HG02642 (cell line): ENCODE results near the gene RRP36.

ENCODE experiments used
- ATAC-seq: cut with Tn5 transposase; IDR thresholded peaks from one replicate; pipeline ENCODE4 v1.9.1; 2021; ENCODE audit warnings: mild to moderate bottlenecking; ENCODE audit not compliant: unreplicated experiment, poor library complexity

RRP36 gene

DNA sequence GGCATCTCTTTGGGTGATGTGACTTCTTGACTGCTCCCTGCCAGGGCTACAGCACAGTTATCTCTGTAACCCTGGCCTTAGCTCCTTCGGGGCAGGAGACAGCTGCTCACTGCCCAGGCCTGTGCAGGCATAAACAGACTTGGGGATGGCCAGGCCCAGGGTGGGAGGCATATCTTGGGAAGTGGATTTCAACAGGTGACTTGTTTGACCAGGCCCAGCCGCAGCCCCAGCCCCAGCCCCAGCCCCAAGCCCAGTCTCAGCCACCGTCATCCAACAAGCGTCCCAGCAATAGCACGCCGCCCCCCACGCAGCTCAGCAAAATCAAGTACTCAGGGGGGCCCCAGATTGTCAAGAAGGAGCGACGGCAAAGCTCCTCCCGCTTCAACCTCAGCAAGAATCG, 15.2 kb upstream of the RRP36 start:
- ATAC-seq, result no peak

DNA sequence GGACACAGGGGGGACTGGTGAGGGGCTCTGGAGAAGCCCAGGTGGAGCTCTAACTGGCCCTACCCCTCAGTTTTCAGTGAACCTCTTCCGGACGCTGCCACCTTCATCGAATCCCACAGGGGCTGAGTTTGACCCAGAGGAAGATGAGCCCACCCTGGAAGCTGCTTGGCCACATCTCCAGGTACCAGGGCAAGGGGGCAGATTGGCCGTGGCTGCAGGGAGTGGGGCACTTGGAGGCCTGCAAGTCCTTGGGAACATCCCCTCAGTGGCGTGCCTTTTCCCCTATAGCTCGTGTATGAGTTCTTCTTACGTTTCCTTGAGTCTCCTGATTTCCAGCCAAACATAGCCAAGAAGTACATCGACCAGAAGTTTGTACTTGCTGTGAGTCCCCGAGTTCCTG, 14.3 kb upstream of the RRP36 start:
- no peak for ATAC-seq

DNA sequence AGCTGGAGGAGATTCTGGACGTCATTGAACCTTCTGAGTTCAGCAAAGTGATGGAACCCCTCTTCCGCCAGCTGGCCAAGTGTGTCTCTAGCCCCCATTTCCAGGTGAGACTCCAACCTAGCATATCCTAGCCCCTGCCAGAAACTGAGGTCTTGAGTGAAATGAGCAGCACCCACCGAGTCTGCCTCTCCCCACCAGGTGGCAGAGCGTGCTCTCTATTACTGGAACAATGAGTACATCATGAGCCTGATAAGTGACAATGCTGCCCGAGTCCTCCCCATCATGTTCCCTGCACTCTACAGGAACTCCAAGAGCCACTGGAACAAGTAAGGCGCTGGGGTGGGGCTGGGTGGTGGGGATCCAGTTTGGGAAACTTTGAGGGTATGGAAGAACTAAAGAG, 12.3 kb upstream of the RRP36 start:
- ATAC-seq, result no peak

DNA sequence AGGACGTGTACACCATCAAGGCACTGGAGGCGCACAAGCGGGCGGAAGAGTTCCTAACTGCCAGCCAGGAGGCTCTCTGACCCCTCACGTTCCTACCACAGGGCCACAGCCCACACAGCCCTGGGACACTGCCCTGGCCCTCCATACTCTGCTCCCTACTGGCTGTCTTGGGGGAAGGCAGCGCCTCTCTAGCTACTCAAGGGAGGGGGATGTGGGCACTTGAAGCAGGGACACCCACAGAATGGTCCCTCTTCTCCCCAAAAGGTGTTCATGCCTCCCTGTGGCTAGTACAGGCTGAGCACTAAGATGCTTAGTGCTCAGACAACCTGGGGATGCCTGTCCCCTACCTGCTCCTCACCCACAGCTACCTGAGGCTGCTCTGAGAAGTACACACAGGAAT, 10.2 kb upstream of the RRP36 start:
- no peak for ATAC-seq

DNA sequence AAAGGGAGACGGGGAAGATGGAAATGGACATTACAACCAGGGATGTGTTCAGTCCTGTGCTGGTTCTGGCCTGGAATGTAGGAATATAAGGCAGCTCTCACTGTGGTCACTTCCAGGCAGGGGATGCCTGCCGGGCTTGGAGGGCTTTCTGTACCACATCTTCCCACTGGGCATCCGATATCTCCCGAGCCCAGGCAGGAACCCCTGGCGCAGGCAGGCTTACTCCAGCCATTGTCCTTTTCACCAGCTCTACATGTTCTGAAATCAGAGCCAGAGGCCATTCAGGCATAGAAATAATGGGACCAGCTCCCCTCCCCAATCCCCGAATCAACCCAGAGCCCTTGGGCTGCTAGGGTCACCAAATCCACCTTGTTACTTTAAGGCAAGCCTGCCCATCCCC, 9.1 kb upstream of the RRP36 start:
- no peak for ATAC-seq

DNA sequence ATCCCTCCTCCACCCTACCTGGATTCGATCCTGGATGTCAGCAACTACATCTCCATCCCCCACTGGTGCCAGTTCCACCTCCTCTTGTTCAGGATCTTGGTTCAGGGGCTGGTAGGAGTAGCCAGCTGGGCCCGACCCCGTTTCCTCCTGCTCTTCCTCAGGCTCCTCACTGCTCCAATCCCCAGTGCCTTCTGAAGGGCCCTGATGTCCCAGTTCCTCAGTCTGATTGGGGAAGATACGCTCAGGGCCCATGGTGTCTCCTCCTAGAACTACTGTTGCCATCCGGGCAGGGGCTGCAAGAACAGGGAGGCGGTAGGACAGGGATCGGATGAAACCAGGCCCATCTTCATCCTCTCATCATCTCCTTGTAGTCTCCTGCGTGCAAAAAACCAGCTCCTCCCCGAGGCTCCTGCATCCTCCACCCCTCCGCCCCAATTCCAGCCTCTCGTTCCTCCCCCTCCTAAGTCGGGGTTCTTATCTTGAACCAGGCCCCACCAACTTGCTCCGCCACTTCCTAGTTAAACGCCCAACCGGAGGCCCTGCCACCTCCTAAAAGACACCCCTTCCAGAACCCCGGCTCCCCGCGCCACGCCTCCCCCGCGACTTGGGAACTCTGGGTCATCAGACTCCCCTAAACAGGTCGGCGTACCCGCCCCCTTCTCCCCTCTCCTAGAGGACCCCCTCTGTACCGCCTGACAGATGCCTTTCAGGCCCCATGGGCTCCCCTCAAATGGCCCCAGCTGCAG, 8.2 kb upstream of the RRP36 start:
- ATAC-seq, result no peak

DNA sequence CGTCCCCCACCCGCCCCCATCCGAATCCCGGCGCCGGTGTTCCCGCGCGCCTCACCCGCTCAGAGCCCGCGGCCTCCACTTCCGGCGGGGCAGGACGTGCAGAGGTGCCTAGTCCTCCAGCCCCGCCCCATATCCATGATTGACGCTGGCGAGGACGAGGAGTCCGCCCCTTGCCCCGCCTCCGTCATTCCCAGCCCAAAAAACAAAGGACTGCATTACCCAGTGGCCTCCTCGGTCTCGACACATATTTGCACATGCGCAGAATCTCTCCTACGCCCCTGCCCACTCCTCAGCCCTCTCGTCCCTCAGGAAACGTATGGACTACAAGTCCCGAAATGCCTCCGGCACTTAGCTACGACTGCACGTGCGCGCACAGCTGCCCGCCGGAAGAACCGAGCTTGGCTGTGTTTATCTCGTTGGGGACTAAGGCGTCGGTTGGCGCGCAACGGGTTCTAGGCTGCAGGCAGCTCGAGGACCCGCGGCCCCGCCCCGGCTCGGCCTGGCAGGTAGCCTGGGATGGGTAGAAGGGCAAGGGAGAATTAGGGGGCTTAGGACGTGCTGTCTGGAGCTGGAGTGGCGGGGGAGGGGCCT, 7.5 kb upstream of the RRP36 start, which contains the start of the genes KLHDC3 and MEA1:
TSS of gene KLHDC3 (plus strand) at position 407 of the 591 bp plus-strand sequence. CDS start 2,944 bp downstream, outside the sequence.
TSS of gene MEA1 (minus strand) at position 104 of the 591 bp plus-strand sequence. CDS start 133 bp downstream, outside the sequence.
- peak; percentile 95 for ATAC-seq

DNA sequence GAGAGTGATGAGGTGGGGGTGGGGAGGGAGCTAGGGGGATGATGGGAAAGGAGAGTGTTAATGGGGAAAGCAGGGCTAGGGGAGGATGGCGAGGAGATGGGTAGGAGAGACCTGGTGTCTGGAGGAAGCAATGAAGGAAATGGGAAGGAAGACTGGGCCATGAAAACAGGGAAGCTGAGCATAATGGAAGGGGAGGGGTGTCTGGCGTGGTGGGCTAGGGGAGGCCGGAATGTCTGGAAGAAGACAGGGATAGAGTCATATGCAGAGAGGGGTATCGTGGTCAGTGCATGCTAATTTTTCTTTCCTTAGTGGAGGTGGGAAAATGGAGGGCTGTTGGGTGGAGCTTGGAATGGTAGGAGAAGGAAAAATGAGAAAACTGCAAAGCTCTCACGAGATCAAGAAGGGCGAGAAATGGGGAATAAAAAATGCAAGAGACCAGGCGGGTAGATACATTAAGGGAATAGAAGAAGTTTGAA, 7.0 kb upstream of the RRP36 start:
- no peak for ATAC-seq

DNA sequence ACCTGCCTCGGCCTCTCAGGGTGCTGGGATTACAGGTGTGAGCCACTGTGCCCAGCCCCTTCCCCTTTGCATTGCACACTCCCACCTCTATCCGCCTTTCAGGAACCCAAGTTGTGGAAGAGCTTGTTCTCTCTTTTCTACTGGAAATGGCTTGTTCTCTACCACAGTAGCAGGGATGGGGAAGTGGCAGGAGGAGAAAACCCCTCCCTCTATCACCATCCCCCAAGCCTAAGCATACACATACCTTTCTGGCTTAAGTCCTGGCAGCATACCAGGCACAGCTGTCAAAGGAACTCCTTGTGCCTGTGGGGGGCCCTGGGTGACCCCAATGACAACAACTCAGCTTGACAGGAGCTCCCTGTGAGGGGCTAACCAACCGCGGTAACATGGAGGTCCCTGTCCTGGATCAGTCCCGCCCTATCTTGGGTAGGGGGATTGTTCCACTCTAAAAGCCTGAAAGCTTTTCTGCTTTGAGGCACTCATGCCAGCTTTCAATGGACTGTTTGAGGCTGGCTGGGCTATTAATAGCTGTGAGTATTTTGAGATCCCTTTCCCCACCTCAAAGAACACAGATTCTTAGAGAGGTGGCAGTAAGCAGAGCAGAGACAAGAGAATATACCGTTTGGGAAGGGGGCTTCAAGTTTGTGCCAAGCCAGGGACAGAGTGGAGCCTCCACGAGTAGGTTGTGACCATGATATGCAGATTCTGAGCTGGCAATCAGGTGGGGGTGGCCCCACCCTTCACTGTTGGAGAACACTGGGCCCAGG, 5.1 kb upstream of the RRP36 start:
- no peak for ATAC-seq

DNA sequence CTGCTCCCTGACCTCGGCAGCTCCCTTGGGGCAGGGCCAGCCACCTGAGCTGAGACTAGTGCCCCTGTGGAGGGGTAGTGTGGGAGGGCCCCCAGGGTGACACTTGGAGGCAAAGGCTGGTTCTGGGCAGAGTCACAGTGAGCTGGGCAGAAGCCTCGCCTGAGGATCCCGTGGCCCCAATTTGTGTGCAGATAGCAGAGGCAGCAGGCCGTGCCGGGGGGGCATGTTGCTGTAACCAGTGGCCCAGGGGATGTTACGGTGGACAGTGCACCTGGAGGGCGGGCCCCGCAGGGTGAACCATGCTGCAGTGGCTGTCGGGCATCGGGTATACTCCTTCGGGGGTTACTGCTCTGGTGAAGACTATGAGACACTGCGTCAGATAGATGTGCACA, 4.5 kb upstream of the RRP36 start:
- no peak for ATAC-seq

DNA sequence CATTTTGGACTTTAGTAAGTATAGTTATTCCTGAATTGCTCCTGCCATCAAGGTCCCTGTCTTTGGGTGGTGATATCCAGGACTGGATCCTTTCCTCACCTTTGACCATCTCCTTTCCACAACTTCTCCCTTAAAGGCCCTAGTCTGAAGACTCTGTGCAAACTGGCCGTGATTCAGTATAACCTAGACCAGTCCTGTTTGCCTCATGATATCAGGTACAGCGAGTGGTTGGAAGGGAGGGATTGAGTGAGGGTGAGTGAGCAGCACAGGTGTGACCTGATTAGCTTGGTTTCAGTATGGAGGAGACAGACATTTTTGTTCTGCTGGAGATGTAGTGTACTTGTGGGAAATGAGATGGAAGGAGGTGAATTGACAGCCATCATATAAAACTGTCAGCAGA, 2.3 kb upstream of the RRP36 start:
- no peak for ATAC-seq

DNA sequence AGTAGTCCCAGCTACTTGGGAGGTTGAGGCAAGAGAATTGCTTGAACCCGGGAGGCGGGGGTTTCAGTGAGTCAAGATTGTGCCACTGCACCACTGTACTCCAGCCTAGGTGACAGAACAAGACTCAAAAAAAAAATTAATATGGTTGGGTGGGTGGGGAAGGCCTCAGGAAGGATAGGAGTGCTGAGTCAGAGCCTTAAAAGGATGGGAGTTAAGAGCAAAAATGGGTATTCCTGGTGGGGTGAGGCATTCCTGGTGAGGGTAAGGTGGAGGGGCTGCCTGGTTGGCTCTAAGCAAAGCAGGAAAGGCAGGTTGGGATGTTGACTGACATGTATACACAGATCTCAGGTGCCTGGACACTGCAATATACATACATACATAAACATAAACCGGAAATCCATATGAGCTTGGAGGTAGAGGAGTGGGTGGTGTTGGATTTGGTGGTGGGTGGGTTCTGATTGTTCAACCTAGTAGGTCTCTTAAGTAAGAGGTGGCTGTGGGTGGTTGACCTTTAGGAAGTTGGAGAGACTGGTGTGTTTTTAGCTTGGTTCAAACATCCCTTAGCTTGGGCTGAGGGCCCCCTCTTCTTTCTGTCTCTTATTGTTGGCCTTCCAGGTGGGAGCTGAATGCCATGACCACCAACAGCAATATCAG, 1.2 kb upstream of the RRP36 start:
- ATAC-seq, result no peak

DNA sequence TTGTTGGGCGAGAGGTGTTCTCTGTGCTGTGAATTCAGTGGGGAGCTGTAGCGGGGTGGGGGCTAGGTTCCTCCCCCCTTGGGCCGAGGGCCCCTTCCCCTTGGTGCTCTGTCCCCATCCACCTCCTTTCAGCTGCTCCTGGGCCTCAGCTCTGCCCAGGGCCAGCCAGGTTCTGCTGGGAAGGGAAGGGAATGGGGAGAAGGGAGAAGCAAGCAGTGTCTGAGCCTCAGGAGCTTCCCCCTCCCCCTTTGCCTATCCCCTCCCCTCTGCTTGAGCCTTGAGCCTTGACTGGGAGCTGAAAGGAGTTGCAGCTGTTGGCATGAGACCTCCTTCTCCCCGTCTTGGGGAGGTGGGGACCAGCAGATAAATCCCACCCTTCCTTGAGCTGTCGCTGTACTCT, 576 bp upstream of the RRP36 start:
- no peak for ATAC-seq

DNA sequence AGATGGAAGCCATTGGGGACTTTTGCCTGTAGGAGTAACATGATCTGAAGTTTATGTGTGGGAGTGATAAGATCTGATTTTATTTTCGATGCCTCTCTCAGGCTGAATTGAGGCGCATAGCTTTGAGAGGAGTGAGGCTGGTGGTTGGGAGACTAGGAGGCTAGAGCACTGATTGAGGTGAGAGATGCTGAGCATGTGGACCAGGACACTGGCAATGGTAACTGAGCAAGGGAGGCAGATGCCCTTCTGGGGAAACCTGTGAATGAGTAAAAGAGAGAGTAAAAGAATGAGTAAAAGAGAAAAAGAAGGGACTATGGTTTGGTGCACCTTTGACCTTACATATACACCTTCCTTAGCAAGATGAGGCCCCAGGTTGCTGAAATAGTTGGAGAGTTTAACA, 3.0 kb downstream of the RRP36 start:
- ATAC-seq, result no peak

DNA sequence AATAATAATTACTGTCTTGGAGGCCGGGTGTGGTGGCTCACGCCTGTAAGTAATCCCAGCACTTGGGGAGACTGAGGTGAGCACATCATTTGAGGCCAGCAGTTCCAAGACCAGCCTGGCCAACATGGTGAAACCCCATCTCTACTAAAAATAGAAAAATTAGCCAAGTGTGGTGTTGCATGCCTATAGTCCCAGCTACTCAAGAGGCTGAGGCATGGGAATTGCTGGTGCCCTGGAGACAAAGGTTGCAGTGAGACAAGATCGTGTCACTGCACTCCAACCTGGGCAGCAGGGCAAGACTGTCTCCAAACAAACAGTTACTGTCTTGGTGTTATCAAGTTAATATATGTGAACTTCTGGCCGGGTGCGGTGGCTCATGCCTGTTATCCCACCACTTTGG, 4.9 kb downstream of the RRP36 start:
- no peak for ATAC-seq

DNA sequence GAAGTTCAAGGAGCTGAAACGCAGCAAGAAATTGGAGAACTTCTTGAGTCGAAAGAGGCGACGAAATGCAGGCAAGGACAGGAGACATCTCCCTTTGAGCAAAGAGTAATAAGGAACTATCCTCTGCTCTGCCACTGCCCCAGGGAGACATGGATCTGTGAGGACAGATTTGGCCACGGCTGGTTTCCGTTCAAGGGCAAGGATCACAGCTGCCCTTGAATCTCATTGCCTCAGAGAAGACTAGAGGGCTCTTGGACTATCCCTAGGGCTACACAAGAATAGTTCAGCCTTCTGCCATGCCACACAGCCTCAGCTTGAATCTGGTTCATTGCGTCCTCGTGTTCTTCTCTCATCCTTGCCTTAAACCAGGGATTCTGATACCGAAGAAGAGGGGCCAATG, 7.7 kb downstream of the RRP36 start:
- ATAC-seq, result no peak

DNA sequence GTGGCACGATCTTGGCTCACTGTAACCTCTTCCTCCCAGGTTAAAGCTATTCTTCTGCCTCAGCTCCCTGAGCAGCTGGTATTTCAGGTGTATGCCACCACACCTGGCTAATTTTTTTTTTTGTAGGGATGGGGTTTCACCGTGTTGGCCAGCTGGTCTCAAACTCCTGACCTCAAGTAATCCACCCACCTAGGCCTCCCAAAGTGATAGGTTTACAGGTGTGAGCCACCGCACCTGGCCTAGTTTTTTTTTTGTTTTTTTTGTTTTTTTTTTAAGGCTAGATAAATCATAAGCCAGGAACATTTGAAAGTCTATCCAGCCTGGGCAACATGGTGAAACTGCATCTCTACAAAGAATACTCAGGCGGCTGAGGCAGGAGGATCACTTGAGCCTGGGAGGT, 10.9 kb downstream of the RRP36 start:
- no peak for ATAC-seq

DNA sequence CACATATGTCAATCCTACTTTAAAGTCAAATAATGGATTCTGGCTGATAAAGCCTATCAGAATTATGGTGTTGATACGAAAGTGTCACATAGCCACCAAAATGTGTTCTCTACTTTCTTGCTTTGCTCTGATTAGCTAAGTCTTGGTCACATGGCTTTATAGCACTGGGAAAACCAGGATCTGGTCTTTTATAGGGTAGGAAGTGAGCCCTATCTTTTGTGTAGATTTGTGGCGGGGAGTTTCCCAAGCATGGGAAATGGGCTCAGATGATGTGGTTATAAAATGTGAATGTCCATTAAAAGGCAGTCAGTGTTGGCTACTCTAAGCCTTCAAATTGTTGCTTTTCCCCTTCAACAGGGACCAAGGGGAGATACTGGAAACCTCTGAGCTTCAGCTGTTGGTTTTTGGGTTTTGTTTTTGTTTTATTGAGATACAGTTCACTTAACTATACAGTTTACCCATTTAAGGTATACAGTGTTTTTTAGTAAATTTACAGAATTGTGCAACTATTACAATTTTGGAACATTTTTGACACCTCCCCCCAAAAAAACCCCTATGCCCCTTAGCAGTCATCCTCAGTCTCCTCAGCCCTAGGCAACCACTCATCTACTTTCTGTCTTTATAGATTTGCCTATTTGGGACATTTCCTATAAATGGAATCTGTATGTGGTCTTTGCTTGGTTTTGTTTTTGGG, 12.2 kb downstream of the RRP36 start:
- ATAC-seq, result no peak

DNA sequence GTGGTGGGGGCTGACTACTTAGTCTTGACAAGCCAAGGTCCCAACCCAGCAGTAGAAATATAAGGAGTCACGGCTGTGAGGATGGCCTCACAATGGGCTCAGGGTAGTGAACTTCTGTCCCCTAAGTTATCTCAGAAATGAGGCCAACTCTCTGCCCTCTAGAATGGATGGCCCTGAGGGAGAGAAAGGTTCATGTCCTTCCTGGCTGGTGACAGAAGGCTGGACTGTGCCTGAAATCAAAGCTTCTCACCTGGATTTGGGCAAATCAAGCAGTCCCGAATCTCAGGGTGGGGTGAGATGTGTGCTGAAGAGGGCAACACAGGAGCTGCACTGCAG, 12.7 kb downstream of the RRP36 start:
- no peak for ATAC-seq

DNA sequence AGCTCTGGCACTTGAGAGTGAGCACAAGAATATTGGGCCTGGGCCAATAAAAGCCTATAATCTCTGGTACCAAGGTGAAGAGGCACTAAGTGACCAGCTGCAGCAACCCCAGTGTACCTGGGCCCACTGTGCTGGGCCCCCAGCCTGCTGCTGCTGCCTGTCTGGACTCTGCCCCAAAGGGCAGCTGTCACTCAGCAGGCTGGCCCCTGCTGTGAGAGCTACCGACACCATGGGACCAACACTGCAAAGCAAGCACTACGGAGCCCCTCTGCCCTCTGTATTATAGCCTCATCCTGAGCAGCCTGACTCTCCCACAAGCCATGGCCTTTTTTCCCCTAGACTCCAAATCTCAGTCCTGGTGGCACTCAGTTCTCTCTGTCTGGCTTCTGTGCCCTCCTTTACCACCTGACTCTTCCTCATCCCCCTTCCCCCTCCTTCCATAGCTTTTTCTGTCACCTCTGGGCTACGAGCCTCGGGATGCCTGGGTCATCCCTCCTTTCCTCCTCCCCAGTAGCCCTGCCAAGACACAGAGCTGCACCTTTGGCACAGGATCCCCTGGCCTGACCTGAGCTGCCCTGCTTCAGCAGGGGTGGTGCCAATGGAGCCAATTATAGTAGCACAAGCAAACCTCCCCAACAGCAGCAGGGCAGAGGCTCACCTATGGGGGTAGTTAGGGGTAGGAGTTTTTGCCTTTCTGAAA, 14.2 kb downstream of the RRP36 start:
- no peak for ATAC-seq
